Measurements from ENCODE around the gene PET100. TPM values are rescaled to one million over a fixed set of nuclear protein-coding genes. Genes with fewer than 3 reads are reported as not detected.
"Not testable (repeated sequence)": the region's sequence is repeated elsewhere in the genome, so short reads cannot be mapped to it uniquely, and the experiment has no call there.

Gene PET100
- polyA plus RNA-seq, 1 donor (not counting 4 experiments of a cell fraction or from before 2014, with no cell fraction given) = 85.8 TPM

GRCh38 chr19:7643031-7643415 lies 13.4 kb downstream of the PET100 start:
- dilution Hi-C loops (cut with MboI; ENCODE audit: extremely low pct_ligation_motif_present, low sequenced_read_pairs) = no loop called here

GRCh38 chr19:7643629-7644549 lies 14.3 kb downstream of the PET100 start:
- H3K9me3 ChIP-seq (ENCODE audit: control insufficient read depth, low read depth, low read length); FAIRE-seq; H3K27ac ChIP-seq (ENCODE audit: control insufficient read depth, insufficient read depth, low read length); H3K27me3 ChIP-seq (ENCODE audit: control insufficient read depth, extremely low read depth, insufficient read depth, low read length); H3K4me3 ChIP-seq (ENCODE audit: control insufficient read depth in 2 of 3, extremely low read depth in 1 of 3, insufficient read depth in 2 of 3, low read depth in 1 of 3, low read length in 3 of 3); H3K4me2 ChIP-seq (ENCODE audit: control insufficient read depth, extremely low read depth, insufficient read depth, low read depth, low read length); DNase-seq (ENCODE audit: low read depth, low spot score); dilution Hi-C loops (cut with MboI; ENCODE audit: extremely low pct_ligation_motif_present, low sequenced_read_pairs); H3K9me1 ChIP-seq (ENCODE audit: control insufficient read depth, extremely low read depth, insufficient read depth, low read length); H4K20me1 ChIP-seq (ENCODE audit: control insufficient read depth, extremely low read depth, insufficient read depth, low read length); H3K79me2 ChIP-seq (ENCODE audit: control insufficient read depth, insufficient read depth, low read length); H2AFZ ChIP-seq (ENCODE audit: control insufficient read depth, low read length); H3K4me1 ChIP-seq (ENCODE audit: control insufficient read depth, extremely low read depth, insufficient read depth, low read length); H3K9ac ChIP-seq (ENCODE audit: control insufficient read depth, extremely low read depth, insufficient read depth, low read length): not testable (repeated sequence)
- peaks cover 12 to 21% of the 10 kb centered on the region in 2 experiments for H3K36me3 ChIP-seq (ENCODE audit: control insufficient read depth in 2 of 2, extremely low read depth in 1 of 2, insufficient read depth in 2 of 2, low read length in 2 of 2)

More at GRCh38 chr19:7643031-7643415, 13.4 kb downstream of the PET100 start:
- Histone ChIP-seq H3K4me3 (ENCODE audit: control insufficient read depth in 2 of 3, extremely low read depth in 1 of 3, insufficient read depth in 2 of 3, low read depth in 1 of 3, low read length in 3 of 3) (no peak overlapping the region), H3K9me1 (ENCODE audit: control insufficient read depth, extremely low read depth, insufficient read depth, low read length) (no peaks in the 10 kb centered on the region), H3K27me3 (ENCODE audit: control insufficient read depth, extremely low read depth, insufficient read depth, low read length) (no peaks in the 10 kb centered on the region), H4K20me1 (ENCODE audit: control insufficient read depth, extremely low read depth, insufficient read depth, low read length) (no peaks in the 10 kb centered on the region), H3K9me3 (ENCODE audit: control insufficient read depth, low read depth, low read length) (no peaks in the 10 kb centered on the region), H3K27ac (ENCODE audit: control insufficient read depth, insufficient read depth, low read length) (no peak overlapping the region), H3K4me2 (ENCODE audit: control insufficient read depth, extremely low read depth, insufficient read depth, low read depth, low read length) (no peak overlapping the region), H3K79me2 (ENCODE audit: control insufficient read depth, insufficient read depth, low read length) (peaks cover 9% of the 10 kb centered on the region), H3K36me3 (ENCODE audit: control insufficient read depth in 2 of 2, extremely low read depth in 1 of 2, insufficient read depth in 2 of 2, low read length in 2 of 2) (peaks cover 9 to 21% of the 10 kb centered on the region in 2 experiments), H3K4me1 (ENCODE audit: control insufficient read depth, extremely low read depth, insufficient read depth, low read length) (no peaks in the 10 kb centered on the region), H2AFZ (ENCODE audit: control insufficient read depth, low read length) (no peak overlapping the region), H3K9ac (ENCODE audit: control insufficient read depth, extremely low read depth, insufficient read depth, low read length) (no peak overlapping the region)
- no peak for TF ChIP-seq EZH2 (IDR thresholded peaks at IDR 0.05; ENCODE audit: low read length)
- TF ChIP-seq CTCF (optimal IDR thresholded peaks at IDR 0.05 in 1 of 3, IDR thresholded peaks at IDR 0.05 in 1 of 3, conservative IDR thresholded peaks at IDR 0.05 in 1 of 3; ENCODE audit: extremely low read depth in 1 of 3, insufficient read depth in 2 of 3, low read length in 3 of 3) = no peak
- no peak for FAIRE-seq
- no peak for DNase-seq (ENCODE audit: low read depth, low spot score)
